ENCODE results near the gene MDFI. TPM values are rescaled to one million over a fixed set of nuclear protein-coding genes. Genes with fewer than 3 reads are reported as not detected.

MDFI gene
- total and polyA plus RNA-seq, 2 experiments from 2014 or later = 2.8 to 51.4 TPM

GRCh38 chr6:41608443-41609151 is 29.7 kb upstream of the MDFI start:
- no peaks in the 10 kb centered on the region for H4K20me1 ChIP-seq (replicated peaks; ENCODE audit: insufficient read depth)
- H3K4me1 ChIP-seq (ENCODE audit: insufficient read depth) = no peaks in the 10 kb centered on the region
- no peak overlapping the region for H3K4me3 Mint-ChIP-seq
- peaks cover 23% of the 10 kb centered on the region for H3K27me3 Mint-ChIP-seq (ENCODE audit: insufficient read depth, low read depth, poor library complexity)
- no peak for DNase-seq (ENCODE audit: low spot score)
- 0 out of 2 replicates have a peak overlapping the region, but pooled peaks have one; percentile 47 for H2AFZ ChIP-seq
- H3F3A ChIP-seq (replicated peaks; ENCODE audit: low read depth) = no peaks in the 10 kb centered on the region
- no peaks in the 10 kb centered on the region for H3K79me2 ChIP-seq (replicated peaks; ENCODE audit: insufficient read depth)
- peaks cover 3% of the 10 kb centered on the region; the same call in 1 of the 3 replicates for H3K4me1 Mint-ChIP-seq
- no peak overlapping the region for H3K27ac Mint-ChIP-seq
- H3K36me3 Mint-ChIP-seq (ENCODE audit: low read depth) = peaks cover 9% of the 10 kb centered on the region
- TF ChIP-seq ZNF331 (CRISPR knock-in tag; IDR thresholded peaks at IDR 0.05; ENCODE audit: low read depth) = no peak
- TF ChIP-seq CREB1 (CRISPR knock-in tag; IDR thresholded peaks at IDR 0.05; ENCODE audit: low read depth) = no peak
- TF ChIP-seq ZNF114 (CRISPR knock-in tag; IDR thresholded peaks at IDR 0.05) = no peak
- no peak for TF ChIP-seq REST (IDR thresholded peaks at IDR 0.05; ENCODE audit: unreplicated experiment)
- no peak for TF ChIP-seq EZH2 (IDR thresholded peaks at IDR 0.05; ENCODE audit: low read depth, unreplicated experiment)
- TF ChIP-seq JUNB (IDR thresholded peaks at IDR 0.05; ENCODE audit: unreplicated experiment) = no peak
- no peak for TF ChIP-seq POLR2AphosphoS5 (IDR thresholded peaks at IDR 0.05; ENCODE audit: low read depth)
- TF ChIP-seq NANOG (IDR thresholded peaks at IDR 0.05; ENCODE audit: borderline replicate concordance) = no peak
- no peak for TF ChIP-seq ZNF462 (CRISPR knock-in tag; IDR thresholded peaks at IDR 0.05)
- TF ChIP-seq EZH2phosphoT487 (IDR thresholded peaks at IDR 0.05; ENCODE audit: unreplicated experiment) = no peak
- TF ChIP-seq CTCF (conservative IDR thresholded peaks at IDR 0.05; ENCODE audit: low read depth in 2 of 2) = no peak
- TF ChIP-seq ETS1 (IDR thresholded peaks at IDR 0.05) = no peak
- no peak for TF ChIP-seq STAT1 (IDR thresholded peaks at IDR 0.05; ENCODE audit: unreplicated experiment)
- no peak overlapping the region for H3K4me2 ChIP-seq
- no peaks in the 10 kb centered on the region for H3K27me3 ChIP-seq (ENCODE audit: insufficient read depth)
- no peak overlapping the region for H3K4me3 ChIP-seq
- peaks cover 16% of the 10 kb centered on the region for H3K9me3 Mint-ChIP-seq
- peak; percentile 63 for ATAC-seq
- no peaks in the 10 kb centered on the region for H3K9me2 ChIP-seq (ENCODE audit: insufficient read depth)
- no peaks in the 10 kb centered on the region; the same call in 1 of the 2 replicates for H3K36me3 ChIP-seq (ENCODE audit: insufficient read depth)
- H3K27ac ChIP-seq (ENCODE audit: low read depth) = no peak overlapping the region
